HG03432 (cell line): ENCODE data around the gene TBL1XR1.
A peak's percentile ranks its signal among the peaks of the same experiment; 100 is the strongest.
"Not testable (repeated sequence)": the region's sequence is repeated elsewhere in the genome, so short reads cannot be mapped to it uniquely, and the experiment has no call there.

Experiments
- ATAC-seq: cut with Tn5 transposase; IDR thresholded peaks from one replicate; pipeline ENCODE4 v1.9.1; 2021; ENCODE audit warnings: mild to moderate bottlenecking, moderate library complexity; ENCODE audit not compliant: unreplicated experiment

Gene TBL1XR1

GRCh38 chr3:177145954-177146353 lies 51.3 kb downstream of the TBL1XR1 start:
- ATAC-seq, result no peak

- ATAC-seq, result peak; percentile 34
Observed at GRCh38 chr3:177145381-177145780, 51.9 kb downstream of the TBL1XR1 start.

- ATAC-seq, result peak; percentile 75
Observed at GRCh38 chr3:177144922-177145321, 52.4 kb downstream of the TBL1XR1 start.

GRCh38 chr3:177141899-177142646 lies 55.2 kb downstream of the TBL1XR1 start:
- no peak for ATAC-seq

- no peak for ATAC-seq
Observed at GRCh38 chr3:177141471-177141870, 55.8 kb downstream of the TBL1XR1 start.

GRCh38 chr3:177139220-177139619 lies 58.1 kb downstream of the TBL1XR1 start:
- ATAC-seq, result not testable (repeated sequence)

- ATAC-seq, result no peak
Observed at GRCh38 chr3:177137774-177138705, 59.2 kb downstream of the TBL1XR1 start.

- ATAC-seq, result no peak
Observed at GRCh38 chr3:177136741-177137140, 60.5 kb downstream of the TBL1XR1 start.

- no peak for ATAC-seq
Observed at GRCh38 chr3:177135841-177136492, 61.3 kb downstream of the TBL1XR1 start.

GRCh38 chr3:177134816-177135210 lies 62.5 kb downstream of the TBL1XR1 start:
- no peak for ATAC-seq

GRCh38 chr3:177133860-177134815 lies 63.1 kb downstream of the TBL1XR1 start:
- ATAC-seq, result no peak

GRCh38 chr3:177131927-177132636 lies 65.2 kb downstream of the TBL1XR1 start:
- peak; percentile 67 for ATAC-seq

- no peak for ATAC-seq
Observed at GRCh38 chr3:177127008-177127407, 70.3 kb downstream of the TBL1XR1 start.

- no peak for ATAC-seq
Observed at GRCh38 chr3:177126015-177126773, 71.1 kb downstream of the TBL1XR1 start.

GRCh38 chr3:177124882-177125281 lies 72.4 kb downstream of the TBL1XR1 start:
- ATAC-seq, result no peak

GRCh38 chr3:177123822-177124221 lies 73.5 kb downstream of the TBL1XR1 start:
- ATAC-seq, result no peak

GRCh38 chr3:177122183-177122856 lies 75.0 kb downstream of the TBL1XR1 start:
- no peak for ATAC-seq

GRCh38 chr3:177119829-177120228 lies 77.5 kb downstream of the TBL1XR1 start:
- ATAC-seq, result no peak
